DND-41 (cell line): Measurements from ENCODE around the gene ABAT.
A peak's percentile ranks its signal among the peaks of the same experiment; 100 is the strongest.

ENCODE experiments used
- ATAC-seq: fragments of 200-7000 bp; cut with Tn5 transposase; 3 replicates; pipeline ENCODE4 v1.9.1; 2021; ENCODE audit warnings: low read depth; ENCODE audit not compliant: insufficient read depth
- DNase-seq: peaks from one replicate; pipeline ENCODE4 v3.0.0-alpha.2; 2020
- H2AFZ ChIP-seq: 2 replicates; pipeline ENCODE4 v1.6.0; 2012; ENCODE audit warnings: low read depth, low read length
- H3K27ac ChIP-seq: 2 replicates; pipeline ENCODE4 v1.5.1; 2012; ENCODE audit warnings: low read length, inconsistent platforms
- H3K27me3 ChIP-seq: fragments of 200-600 bp; sonication (generic); 2 replicates; pipeline ENCODE4 v1.6.0; 2012; ENCODE audit warnings: low read length, mild to moderate bottlenecking, inconsistent platforms; ENCODE audit not compliant: insufficient read depth, poor library complexity
- H3K36me3 ChIP-seq: 2 replicates; pipeline ENCODE4 v1.5.1; 2012; ENCODE audit warnings: low read length, inconsistent platforms; ENCODE audit not compliant: insufficient read depth
- H3K4me1 ChIP-seq: 2 replicates; pipeline ENCODE4 v1.5.1; 2012; ENCODE audit warnings: mild to moderate bottlenecking, low read length; ENCODE audit not compliant: insufficient read depth
- H3K4me2 ChIP-seq: 2 replicates; pipeline ENCODE4 v1.6.0; 2012; ENCODE audit warnings: mild to moderate bottlenecking, moderate library complexity, low read length, inconsistent platforms; ENCODE audit not compliant: insufficient read depth
- H3K4me3 ChIP-seq, 2 experiments: fragments of 200-600 bp in 1 of 2; shearing (Covaris generic) in 1 of 2; 2 replicates each; pipeline ENCODE4 v1.5.1; 2012 to 2016; ENCODE audit warnings: inconsistent platforms in 2 of 2, low read length in 2 of 2, mild to moderate bottlenecking in 2 of 2, low read depth in 1 of 2, moderate library complexity in 1 of 2
- H3K79me2 ChIP-seq: 2 replicates; pipeline ENCODE4 v1.6.0; 2012; ENCODE audit warnings: low read length, inconsistent platforms; ENCODE audit not compliant: insufficient read depth
- H3K9ac ChIP-seq: 2 replicates; pipeline ENCODE4 v1.6.0; 2012; ENCODE audit warnings: low read depth, mild to moderate bottlenecking, inconsistent platforms, low read length, moderate library complexity
- H3K9me3 ChIP-seq: 2 replicates; pipeline ENCODE4 v1.5.1; 2012; ENCODE audit warnings: low read length, moderate library complexity, mild to moderate bottlenecking, inconsistent platforms; ENCODE audit not compliant: insufficient read depth, severe bottlenecking
- H4K20me1 ChIP-seq: 2 replicates; pipeline ENCODE4 v1.6.0; 2012; ENCODE audit warnings: low read length; ENCODE audit not compliant: insufficient read depth
- CTCF ChIP-seq: IDR thresholded peaks from 2 replicates; pipeline ENCODE4 v1.5.1; 2012; ENCODE audit warnings: borderline replicate concordance, low read length, moderate library complexity, mild to moderate bottlenecking; ENCODE audit not compliant: poor library complexity, severe bottlenecking; ENCODE audit errors: extremely low read depth
- EZH2 ChIP-seq: IDR thresholded peaks from 3 replicates; pipeline ENCODE4 v1.6.1; 2012; ENCODE audit warnings: borderline replicate concordance, low read depth, mild to moderate bottlenecking, moderate library complexity, low read length, inconsistent platforms; ENCODE audit not compliant: severe bottlenecking

The ABAT gene

GRCh38 chr16:8816967-8817655 is 142.7 kb downstream of the ABAT start:
- H3K27ac ChIP-seq = peak overlapping the region; percentile 77
- H2AFZ ChIP-seq = no peak overlapping the region
- H3K27me3 ChIP-seq = no peaks in the 10 kb centered on the region
- H3K79me2 ChIP-seq = peaks cover 50% of the 10 kb centered on the region
- H3K9me3 ChIP-seq = no peaks in the 10 kb centered on the region
- H3K4me2 ChIP-seq = peak overlapping the region; percentile 4; the same call in 1 of the 2 replicates
- peaks cover 84% of the 10 kb centered on the region for H3K36me3 ChIP-seq
- no peak for TF ChIP-seq CTCF
- TF ChIP-seq EZH2 = no peak
- peaks cover 39% of the 10 kb centered on the region for H3K4me1 ChIP-seq
- peak overlapping the region; percentile 14; the same call in 1 of the 2 replicates for H3K9ac ChIP-seq
- peaks cover 16% of the 10 kb centered on the region; the same call in 1 of the 2 replicates for H4K20me1 ChIP-seq
- H3K4me3 ChIP-seq = no peak overlapping the region
- peak; percentile 94 for ATAC-seq
- DNase-seq = peak; percentile 58

GRCh38 chr16:8818504-8819270 is 144.3 kb downstream of the ABAT start:
- H3K9ac ChIP-seq = no peak overlapping the region
- ATAC-seq = no peak
- no peak for TF ChIP-seq CTCF
- no peak for TF ChIP-seq EZH2

GRCh38 chr16:8819411-8820034 is 145.1 kb downstream of the ABAT start:
- Histone ChIP-seq H3K79me2 (peaks cover 57% of the 10 kb centered on the region), H3K27me3 (no peaks in the 10 kb centered on the region), H3K36me3 (peaks cover 84% of the 10 kb centered on the region), H3K4me2 (no peak overlapping the region), H2AFZ (no peak overlapping the region), H3K27ac (0 out of 2 replicates have a peak overlapping the region, but pooled peaks have one; percentile 18), H3K4me1 (peaks cover 32% of the 10 kb centered on the region), H3K9ac (no peak overlapping the region), H4K20me1 (peaks cover 19% of the 10 kb centered on the region; the same call in 1 of the 2 replicates), H3K4me3 (no peak overlapping the region), H3K9me3 (no peaks in the 10 kb centered on the region)
- DNase-seq (no peak), ATAC-seq (no peak)
- TF ChIP-seq EZH2 (no peak), CTCF (no peak)

More at GRCh38 chr16:8818504-8819270, 144.3 kb downstream of the ABAT start:
- Histone ChIP-seq H3K27me3 (no peaks in the 10 kb centered on the region), H3K4me1 (peaks cover 39% of the 10 kb centered on the region), H3K4me2 (no peak overlapping the region), H2AFZ (no peak overlapping the region), H3K27ac (peak overlapping the region; percentile 53), H3K4me3 (no peak overlapping the region), H3K9me3 (no peaks in the 10 kb centered on the region), H3K79me2 (peaks cover 58% of the 10 kb centered on the region), H3K36me3 (peaks cover 84% of the 10 kb centered on the region), H4K20me1 (peaks cover 17% of the 10 kb centered on the region; the same call in 1 of the 2 replicates)
- DNase-seq = no peak
